Type B pancreatic cell (in vitro differentiated cells): ENCODE measurements around the gene USH1C. TPM values are rescaled to one million over a fixed set of nuclear protein-coding genes. Genes with fewer than 3 reads are reported as not detected.

Source experiments
- DNase-seq: peaks from one replicate; pipeline ENCODE4 v3.0.0; 2021; ENCODE audit warnings: mixed read lengths; ENCODE audit not compliant: unreplicated experiment; ENCODE audit errors: extremely low spot score
- H3K27ac Mint-ChIP-seq: 2 replicates; pipeline ENCODE4 v1.8.0; 2021; ENCODE audit warnings: mild to moderate bottlenecking, mixed read lengths
- H3K27me3 Mint-ChIP-seq: 2 replicates; pipeline ENCODE4 v1.8.0; 2021; ENCODE audit warnings: mixed read lengths
- H3K36me3 Mint-ChIP-seq: 2 replicates; pipeline ENCODE4 v1.8.0; 2021; ENCODE audit warnings: mixed read lengths
- H3K4me1 Mint-ChIP-seq: one replicate; pipeline ENCODE4 v1.8.0; 2021; ENCODE audit warnings: mixed read lengths; ENCODE audit not compliant: unreplicated experiment
- H3K4me3 Mint-ChIP-seq: 2 replicates; pipeline ENCODE4 v1.8.0; 2021; ENCODE audit warnings: mild to moderate bottlenecking, mixed read lengths
- H3K9me3 Mint-ChIP-seq: 2 replicates; pipeline ENCODE4 v1.8.0; 2021; ENCODE audit warnings: mixed read lengths
- CTCF ChIP-seq: fragments of 200-600 bp; sonication (generic); conservative IDR thresholded peaks from 2 replicates; pipeline ENCODE4 v1.5.0; 2021; ENCODE audit warnings: antibody characterized with exemption, mild to moderate bottlenecking
- total RNA-seq: library from RNA; stranded (reverse); gene quantifications from 2 replicates; pipeline ENCODE4 v1.2.1, GENCODE V29; 2021; ENCODE audit warnings: low replicate concordance

The USH1C gene
- total RNA-seq, 1 donor from 2014 or later = 21.8 TPM

GRCh38 chr11:17588166-17588565, 44.0 kb upstream of the USH1C start:
- no peak overlapping the region for H3K27ac Mint-ChIP-seq
- no peaks in the 10 kb centered on the region for H3K36me3 Mint-ChIP-seq
- DNase-seq = no peak
- no peaks in the 10 kb centered on the region for H3K9me3 Mint-ChIP-seq
- no peak overlapping the region for H3K4me3 Mint-ChIP-seq
- no peak for TF ChIP-seq CTCF
- peaks cover 17% of the 10 kb centered on the region for H3K27me3 Mint-ChIP-seq
- no peaks in the 10 kb centered on the region for H3K4me1 Mint-ChIP-seq

GRCh38 chr11:17585911-17586695, 41.9 kb upstream of the USH1C start:
- Mint-ChIP-seq H3K27me3 (peaks cover 13% of the 10 kb centered on the region), H3K9me3 (no peaks in the 10 kb centered on the region), H3K4me3 (no peak overlapping the region), H3K27ac (no peak overlapping the region), H3K36me3 (no peaks in the 10 kb centered on the region), H3K4me1 (no peaks in the 10 kb centered on the region)
- DNase-seq = no peak
- no peak for TF ChIP-seq CTCF

GRCh38 chr11:17581732-17582053, 37.5 kb upstream of the USH1C start:
- no peaks in the 10 kb centered on the region for H3K9me3 Mint-ChIP-seq
- H3K27me3 Mint-ChIP-seq = peaks cover 20% of the 10 kb centered on the region
- H3K4me3 Mint-ChIP-seq = no peak overlapping the region
- TF ChIP-seq CTCF = no peak
- no peak for DNase-seq
- H3K27ac Mint-ChIP-seq = no peak overlapping the region
- no peaks in the 10 kb centered on the region for H3K36me3 Mint-ChIP-seq
- no peaks in the 10 kb centered on the region for H3K4me1 Mint-ChIP-seq

GRCh38 chr11:17581036-17581731, 37.0 kb upstream of the USH1C start:
- no peaks in the 10 kb centered on the region for H3K9me3 Mint-ChIP-seq
- peak; percentile 42 for DNase-seq
- H3K27me3 Mint-ChIP-seq = peaks cover 15% of the 10 kb centered on the region
- no peak overlapping the region for H3K4me3 Mint-ChIP-seq
- no peaks in the 10 kb centered on the region for H3K36me3 Mint-ChIP-seq
- no peak overlapping the region for H3K27ac Mint-ChIP-seq
- no peaks in the 10 kb centered on the region for H3K4me1 Mint-ChIP-seq
- TF ChIP-seq CTCF = no peak

DNA sequence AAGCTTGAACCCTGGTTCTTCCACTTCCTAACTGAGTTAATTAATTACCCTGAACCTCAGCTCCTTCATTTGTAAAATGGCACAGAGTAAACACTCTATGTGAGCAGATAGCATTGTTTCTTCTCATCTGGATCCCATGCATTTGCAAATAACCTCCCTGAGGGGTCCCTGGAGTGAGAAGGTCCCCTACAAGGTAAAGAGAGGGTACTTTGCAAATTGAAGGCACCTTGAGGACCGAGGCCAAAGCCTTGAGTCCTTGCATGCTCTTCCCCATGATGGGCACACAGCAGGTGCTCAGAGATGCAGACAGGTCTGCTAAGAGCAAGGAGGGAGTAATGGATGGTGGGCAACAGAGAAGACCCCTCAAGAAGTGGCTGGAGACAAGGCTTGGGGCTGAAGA, 36.1 kb upstream of the USH1C start:
- no peaks in the 10 kb centered on the region for H3K36me3 Mint-ChIP-seq

More for the DNA sequence above, 36.1 kb upstream of the USH1C start:
- peaks cover 14% of the 10 kb centered on the region for H3K27me3 Mint-ChIP-seq
- H3K9me3 Mint-ChIP-seq = no peaks in the 10 kb centered on the region
- no peak overlapping the region for H3K4me3 Mint-ChIP-seq
- H3K27ac Mint-ChIP-seq = no peak overlapping the region
- TF ChIP-seq CTCF = no peak
- peaks cover 4% of the 10 kb centered on the region for H3K4me1 Mint-ChIP-seq
- DNase-seq = no peak
